H9 (cell line): ENCODE measurements around the gene CYP1A1. TPM values are rescaled to one million over a fixed set of nuclear protein-coding genes. Genes with fewer than 3 reads are reported as not detected.

Experiments used
- DNase-seq: peaks from one replicate; pipeline ENCODE4 v3.0.0-alpha.2; 2017
- H2AFZ ChIP-seq: one replicate; pipeline ENCODE4 v1.6.1; 2013; ENCODE audit warnings: mild to moderate bottlenecking, low read length, control low read depth, moderate library complexity
- H2AK5ac ChIP-seq: 2 replicates; pipeline ENCODE4 v1.6.1; 2013; ENCODE audit warnings: low read length, control low read depth, mixed read lengths; ENCODE audit not compliant: insufficient read length
- H2BK120ac ChIP-seq: one replicate; pipeline ENCODE4 v1.6.1; 2013; ENCODE audit warnings: low read depth, mild to moderate bottlenecking, low read length, control low read depth, inconsistent platforms; ENCODE audit not compliant: poor library complexity, severe bottlenecking
- H2BK12ac ChIP-seq: 2 replicates; pipeline ENCODE4 v1.6.1; 2013; ENCODE audit warnings: low read length, control low read depth, mixed read lengths, low read depth; ENCODE audit not compliant: insufficient read length
- H2BK15ac ChIP-seq: 2 replicates; pipeline ENCODE4 v1.6.1; 2013; ENCODE audit warnings: low read depth, low read length, control low read depth
- H2BK20ac ChIP-seq: one replicate; pipeline ENCODE4 v1.6.1; 2013; ENCODE audit warnings: low read depth, mild to moderate bottlenecking, low read length, control low read depth, inconsistent platforms; ENCODE audit not compliant: poor library complexity, severe bottlenecking
- H2BK5ac ChIP-seq: 2 replicates; pipeline ENCODE4 v1.6.1; 2013; ENCODE audit warnings: low read length, control low read depth, mixed read lengths; ENCODE audit not compliant: insufficient read length
- H3K14ac ChIP-seq: 2 replicates; pipeline ENCODE4 v1.6.1; 2013; ENCODE audit warnings: low read length, control low read depth; ENCODE audit not compliant: insufficient read depth
- H3K18ac ChIP-seq: 2 replicates; pipeline ENCODE4 v1.6.1; 2013; ENCODE audit warnings: low read depth, mild to moderate bottlenecking, mixed read lengths, low read length, control low read depth; ENCODE audit not compliant: insufficient read length
- H3K23ac ChIP-seq: 2 replicates; pipeline ENCODE4 v1.6.1; 2013; ENCODE audit warnings: low read length, control low read depth, mixed read lengths, low read depth; ENCODE audit not compliant: insufficient read length
- H3K23me2 ChIP-seq: 2 replicates; pipeline ENCODE4 v1.6.1; 2013; ENCODE audit warnings: low read depth, mild to moderate bottlenecking, mixed read lengths, low read length, control low read depth; ENCODE audit not compliant: insufficient read length, poor library complexity, severe bottlenecking
- H3K27ac ChIP-seq: 2 replicates; pipeline ENCODE4 v1.5.1; 2013; ENCODE audit warnings: low read length, control low read depth, mixed read lengths, low read depth; ENCODE audit not compliant: insufficient read length
- H3K27me3 ChIP-seq: 2 replicates; pipeline ENCODE4 v1.6.1; 2013; ENCODE audit warnings: low read length, control low read depth, inconsistent platforms; ENCODE audit not compliant: insufficient read depth
- H3K4ac ChIP-seq: 2 replicates; pipeline ENCODE4 v1.6.1; 2013; ENCODE audit warnings: low read depth, mild to moderate bottlenecking, control low read depth, inconsistent platforms, low read length, moderate library complexity
- H3K4me1 ChIP-seq: 2 replicates; pipeline ENCODE4 v1.6.1; 2013; ENCODE audit warnings: low read length, control low read depth, inconsistent platforms; ENCODE audit not compliant: insufficient read depth
- H3K4me2 ChIP-seq: 2 replicates; pipeline ENCODE4 v1.6.1; 2013; ENCODE audit warnings: low read length, control low read depth, mixed read lengths; ENCODE audit not compliant: insufficient read length, insufficient read depth
- H3K56ac ChIP-seq: 2 replicates; pipeline ENCODE4 v1.6.1; 2013; ENCODE audit warnings: low read depth, mild to moderate bottlenecking, mixed read lengths, low read length, control low read depth; ENCODE audit not compliant: insufficient read length
- H3K79me1 ChIP-seq: 2 replicates; pipeline ENCODE4 v1.6.1; 2013; ENCODE audit warnings: low read depth, mild to moderate bottlenecking, moderate library complexity, low read length, control low read depth, inconsistent platforms; ENCODE audit not compliant: insufficient read depth, poor library complexity, severe bottlenecking
- H3K79me2 ChIP-seq: 2 replicates; pipeline ENCODE4 v1.6.1; 2013; ENCODE audit warnings: low read length, control low read depth, inconsistent platforms; ENCODE audit not compliant: insufficient read depth
- H3K9ac ChIP-seq: 2 replicates; pipeline ENCODE4 v1.6.1; 2013; ENCODE audit warnings: low read length, control low read depth, mixed read lengths; ENCODE audit not compliant: insufficient read length; ENCODE audit errors: extremely low read depth
- H3K9me3 ChIP-seq: one replicate; pipeline ENCODE4 v1.6.1; 2013; ENCODE audit warnings: low read depth, low read length, inconsistent platforms; ENCODE audit not compliant: control insufficient read depth
- H3T11ph ChIP-seq: one replicate; pipeline ENCODE4 v1.6.1; 2013; ENCODE audit warnings: mild to moderate bottlenecking, low read length, control low read depth, inconsistent platforms
- H4K20me1 ChIP-seq: one replicate; pipeline ENCODE4 v1.6.1; 2013; ENCODE audit not compliant: control insufficient read depth, insufficient read length, insufficient read depth
- H4K5ac ChIP-seq: 2 replicates; pipeline ENCODE4 v1.6.1; 2013; ENCODE audit warnings: low read depth, mild to moderate bottlenecking, mixed read lengths, low read length, control low read depth; ENCODE audit not compliant: insufficient read length
- H4K8ac ChIP-seq: replicated peaks from 2 replicates; pipeline ENCODE4 v1.6.1; 2013; ENCODE audit warnings: low read length, control low read depth, mixed read lengths, low read depth; ENCODE audit not compliant: insufficient read length
- H4K91ac ChIP-seq: 2 replicates; pipeline ENCODE4 v1.6.1; 2013; ENCODE audit warnings: low read depth, mild to moderate bottlenecking, moderate library complexity, mixed read lengths, low read length, control low read depth; ENCODE audit not compliant: insufficient read length
- H3K27ac Mint-ChIP-seq, 3 experiments: 2 replicates in 2 of 3; 3 replicates in 1 of 3; pipeline ENCODE4 v1.8.0; 2020 to 2021; ENCODE audit warnings: mixed read lengths in 3 of 3, mild to moderate bottlenecking in 1 of 3, moderate library complexity in 1 of 3
- H3K27me3 Mint-ChIP-seq: 2 replicates; pipeline ENCODE4 v1.8.0; 2021; ENCODE audit warnings: low read depth, mild to moderate bottlenecking, moderate library complexity, mixed read lengths
- H3K36me3 Mint-ChIP-seq, 3 experiments: 2 replicates in 2 of 3; 3 replicates in 1 of 3; pipeline ENCODE4 v1.8.0; 2020 to 2021; ENCODE audit warnings: low read depth in 3 of 3, mixed read lengths in 3 of 3; ENCODE audit not compliant: insufficient read depth in 1 of 3
- H3K4me1 Mint-ChIP-seq, 2 experiments: 2 replicates each; pipeline ENCODE4 v1.8.0; 2020; ENCODE audit warnings: mixed read lengths in 2 of 2
- H3K4me3 Mint-ChIP-seq, 2 experiments: 2 replicates in 1 of 2; 3 replicates in 1 of 2; pipeline ENCODE4 v1.8.0; 2020 to 2021; ENCODE audit warnings: mild to moderate bottlenecking in 2 of 2, mixed read lengths in 2 of 2, moderate library complexity in 1 of 2
- H3K9me3 Mint-ChIP-seq, 2 experiments: 2 replicates in 1 of 2; 3 replicates in 1 of 2; pipeline ENCODE4 v1.8.0; 2020; ENCODE audit warnings: mild to moderate bottlenecking in 2 of 2, mixed read lengths in 2 of 2, moderate library complexity in 1 of 2
- CTCF ChIP-seq: fragments of 200-600 bp; sonication (generic); conservative IDR thresholded peaks from 3 replicates; pipeline ENCODE4 v1.8.0; 2021; ENCODE audit warnings: antibody characterized with exemption, mild to moderate bottlenecking
- WGBS: extraction: QIAGEN DNeasy Blood & Tissue Kit; methylation state at CpG from one replicate; pipeline ENCODE4 v1.1.7; 2013; ENCODE audit warnings: missing lambda C conversion rate, low lambda C conversion rate, mixed read lengths; ENCODE audit not compliant: insufficient read length; ENCODE audit errors: extremely low coverage; 5-methylcytosine and 5-hydroxymethylcytosine counted together
- total RNA-seq: library from RNA; stranded (reverse); gene quantifications from 2 replicates; pipeline ENCODE4 v1.2.1, GENCODE V29; 2021

CYP1A1 gene
- total RNA-seq, 1 experiment from 2014 or later: 0.33 TPM

- no peak overlapping the region for H3K18ac ChIP-seq
- no peak overlapping the region for H4K91ac ChIP-seq
- H2BK15ac ChIP-seq: no peak overlapping the region
- Mint-ChIP-seq H3K27ac (no peak overlapping the region), H3K4me3 (no peak overlapping the region), H3K4me1 (no peaks in the 10 kb centered on the region), H3K9me3 (peaks cover 5 to 6% of the 10 kb centered on the region in 2 experiments; a peak in 4 of 5 replicates), H3K36me3 (peaks cover 16 to 22% (median 17%) of the 10 kb centered on the region in 3 experiments; a peak in 6 of 7 replicates), H3K27me3 (no peaks in the 10 kb centered on the region)
- no peak overlapping the region for H2BK12ac ChIP-seq
- no peaks in the 10 kb centered on the region for H3K23me2 ChIP-seq
- no peak for TF ChIP-seq CTCF
- H3K56ac ChIP-seq: no peak overlapping the region
- H3K9ac ChIP-seq: no peak overlapping the region
- no peak overlapping the region for H3T11ph ChIP-seq
- no peaks in the 10 kb centered on the region for H4K20me1 ChIP-seq
- no peak overlapping the region for H3K27ac ChIP-seq
- H4K5ac ChIP-seq: no peak overlapping the region
- no peak overlapping the region for H3K23ac ChIP-seq
- no peak overlapping the region for H2BK20ac ChIP-seq
- no peak overlapping the region for H3K14ac ChIP-seq
- peaks cover 16% of the 10 kb centered on the region for H3K79me1 ChIP-seq
- no peaks in the 10 kb centered on the region for H3K27me3 ChIP-seq
- H2BK120ac ChIP-seq: no peak overlapping the region
- no peak overlapping the region for H3K4me2 ChIP-seq
- no CpG with 5 or more reads among the region's 1 CpG for WGBS
- H2AFZ ChIP-seq: no peak overlapping the region
- H2BK5ac ChIP-seq: no peak overlapping the region
- H3K4ac ChIP-seq: no peak overlapping the region
- no peak overlapping the region for H2AK5ac ChIP-seq
- DNase-seq: no peak
- H3K4me1 ChIP-seq: no peaks in the 10 kb centered on the region
- H3K79me2 ChIP-seq: no peaks in the 10 kb centered on the region; the same call in 1 of the 2 replicates
- H4K8ac ChIP-seq: no peak overlapping the region
- H3K9me3 ChIP-seq: no peaks in the 10 kb centered on the region
These were observed 41.6 kb downstream of the CYP1A1 start for GRCh38 chr15:74683758-74684157.
